Urinary bladder (tissue), 4 donors: Measurements from ENCODE around the gene TFCP2L1. TPM values are rescaled to one million over a fixed set of nuclear protein-coding genes. Genes with fewer than 3 reads are reported as not detected.

Source experiments
- DNase-seq: peaks from one replicate; pipeline ENCODE4 v3.0.0-alpha.2; 2015; ENCODE audit errors: extremely low spot score
- H3K27ac ChIP-seq: one replicate; pipeline ENCODE4 v1.5.1; 2013; ENCODE audit warnings: low read depth, mild to moderate bottlenecking, moderate library complexity
- H3K36me3 ChIP-seq: one replicate; pipeline ENCODE4 v1.6.1; 2013; ENCODE audit warnings: mild to moderate bottlenecking, moderate library complexity; ENCODE audit not compliant: insufficient read depth
- H3K4me1 ChIP-seq: one replicate; pipeline ENCODE4 v1.6.1; 2013; ENCODE audit warnings: mild to moderate bottlenecking, moderate library complexity; ENCODE audit not compliant: insufficient read depth
- H3K4me3 ChIP-seq: one replicate; pipeline ENCODE4 v1.5.1; 2013; ENCODE audit warnings: low read depth, low read length
- WGBS: extraction: QIAGEN DNeasy Blood & Tissue Kit; methylation state at CpG from one replicate; pipeline ENCODE4 v1.1.7; 2013; 5-methylcytosine and 5-hydroxymethylcytosine counted together
- polyA plus RNA-seq: library from polyadenylated mRNA; stranded (reverse); fragments of 200-250 nt; gene quantifications from one replicate; pipeline ENCODE4 v1.2.3, GENCODE V29; 2013
- total RNA-seq: library from RNA; depleted of rRNA; stranded (reverse); fragments of >200 nt; gene quantifications from one replicate; pipeline ENCODE4 v1.2.3, GENCODE V29; 2014
- donor health status: healthy with polysubstance abuse.
- donor health status: healthy.

TFCP2L1 gene
- total and polyA plus RNA-seq, 2 donors, result 0.41 to 1.2 TPM

DNA sequence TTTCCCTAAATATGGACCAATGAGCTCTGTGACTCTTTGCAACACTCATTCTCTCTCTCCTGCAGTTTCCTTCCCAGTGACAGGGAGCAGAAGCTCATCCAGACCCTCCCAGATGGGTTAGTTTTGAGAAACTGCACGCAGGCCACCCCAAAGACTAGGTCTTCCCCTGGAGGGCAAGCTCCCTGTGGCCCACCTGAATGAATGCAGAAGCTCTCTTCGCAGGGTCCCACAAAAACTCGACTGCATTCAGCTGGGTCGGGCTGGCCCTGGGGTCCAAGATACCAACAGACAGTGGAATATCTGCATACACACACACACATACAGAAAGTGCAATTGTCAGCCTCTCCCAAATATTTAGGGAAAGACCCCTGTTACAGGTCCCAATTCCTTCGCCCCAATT is 37.0 kb downstream of the TFCP2L1 start:
- Histone ChIP-seq H3K4me3 (no peak overlapping the region), H3K27ac (no peak overlapping the region), H3K36me3 (no peaks in the 10 kb centered on the region), H3K4me1 (no peaks in the 10 kb centered on the region)
- 87% methylated on average over 5 of the region's 5 CpGs for WGBS
- DNase-seq, result no peak

DNA sequence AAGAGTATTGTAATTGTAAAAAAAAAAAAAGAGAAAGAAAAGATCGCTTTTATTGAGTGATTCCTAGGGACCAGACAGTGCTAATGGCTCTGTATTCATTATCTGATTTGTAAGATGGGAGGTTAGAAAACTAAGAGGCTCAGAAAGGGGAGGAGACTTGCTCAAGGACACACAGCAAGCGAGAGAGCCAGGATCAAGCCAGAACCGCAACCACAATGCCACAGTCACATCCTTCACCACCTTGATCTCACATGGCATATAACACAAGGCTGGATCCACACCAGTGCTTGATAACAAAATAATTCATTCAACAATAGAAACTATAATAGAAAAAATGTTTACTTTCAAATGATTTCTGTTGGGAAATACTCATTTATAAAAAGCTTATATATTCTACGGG is 37.5 kb downstream of the TFCP2L1 start:
- Histone ChIP-seq H3K36me3 (no peaks in the 10 kb centered on the region), H3K27ac (no peak overlapping the region), H3K4me1 (no peaks in the 10 kb centered on the region), H3K4me3 (no peak overlapping the region)
- WGBS, result 81% methylated on average over 4 of the region's 4 CpGs
- DNase-seq, result no peak

GRCh38 chr2:121246704-121247255 is 38.2 kb downstream of the TFCP2L1 start:
- no peak for DNase-seq
- no peaks in the 10 kb centered on the region for H3K4me1 ChIP-seq
- 88% methylated on average over 15 of the region's 15 CpGs for WGBS
- no peak overlapping the region for H3K27ac ChIP-seq
- H3K4me3 ChIP-seq, result no peak overlapping the region
- no peaks in the 10 kb centered on the region for H3K36me3 ChIP-seq

DNA sequence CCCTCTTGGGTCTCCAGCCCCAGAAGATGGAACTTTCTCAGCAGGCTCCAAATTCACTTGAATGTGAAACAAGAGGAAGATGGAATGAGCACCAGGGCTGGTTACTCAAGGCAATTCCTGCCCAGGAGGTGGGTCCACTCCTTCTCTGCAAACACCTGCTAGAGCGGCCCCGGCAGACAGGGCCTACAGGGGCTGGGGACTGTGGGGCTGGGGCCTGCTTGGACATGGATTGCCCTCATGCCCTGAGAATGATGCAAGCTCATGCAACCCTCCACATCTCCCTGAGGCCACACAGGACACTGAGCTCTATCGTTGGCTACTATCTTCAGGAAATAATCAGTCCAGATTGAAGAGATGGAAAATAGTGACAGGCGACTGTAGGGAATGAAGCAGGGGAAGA is 39.1 kb downstream of the TFCP2L1 start:
- no peak for DNase-seq
- no peaks in the 10 kb centered on the region for H3K36me3 ChIP-seq
- H3K4me1 ChIP-seq, result no peaks in the 10 kb centered on the region
- no peak overlapping the region for H3K4me3 ChIP-seq
- WGBS, result 85% methylated on average over 4 of the region's 4 CpGs
- no peak overlapping the region for H3K27ac ChIP-seq

GRCh38 chr2:121245120-121245820 is 39.7 kb downstream of the TFCP2L1 start:
- Histone ChIP-seq H3K4me3 (no peak overlapping the region), H3K4me1 (no peaks in the 10 kb centered on the region), H3K36me3 (no peaks in the 10 kb centered on the region), H3K27ac (no peak overlapping the region)
- WGBS, result 88% methylated on average over 13 of the region's 13 CpGs
- no peak for DNase-seq

GRCh38 chr2:121244616-121245015 is 40.4 kb downstream of the TFCP2L1 start:
- no peaks in the 10 kb centered on the region for H3K4me1 ChIP-seq
- no peak overlapping the region for H3K27ac ChIP-seq
- no peak overlapping the region for H3K4me3 ChIP-seq
- no peaks in the 10 kb centered on the region for H3K36me3 ChIP-seq
- no peak for DNase-seq
- 95% methylated on average over 11 of the region's 11 CpGs for WGBS

DNA sequence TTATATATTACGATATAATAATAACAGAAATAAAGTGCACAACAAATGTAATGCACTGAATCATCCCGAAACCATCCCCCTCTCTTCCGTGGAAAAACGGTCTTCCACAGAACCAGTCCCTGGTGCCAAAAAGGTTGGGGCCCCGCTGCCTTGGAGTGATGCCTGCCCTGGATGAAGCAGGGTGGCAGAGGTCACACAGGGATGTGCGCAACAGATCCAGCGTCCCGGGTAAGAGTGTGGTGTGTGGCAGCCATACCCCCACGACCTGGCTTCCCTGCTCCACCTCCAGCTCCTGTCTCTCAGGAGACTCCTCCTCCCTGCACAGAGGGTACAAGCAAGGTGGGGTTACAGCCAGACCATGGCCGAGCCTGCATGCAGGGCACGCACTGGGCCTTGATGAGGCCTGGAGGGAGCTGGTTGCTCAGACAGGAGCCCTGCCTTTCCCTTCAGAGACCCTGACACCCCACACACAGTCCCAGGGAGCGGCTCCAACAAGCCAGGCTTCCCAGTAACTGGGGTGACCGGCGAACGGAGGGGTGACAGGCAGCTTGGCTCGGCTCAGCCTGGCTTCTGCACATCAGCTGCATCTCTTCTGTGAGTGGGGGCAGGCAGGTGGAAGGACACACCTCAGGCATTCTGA is 41.1 kb downstream of the TFCP2L1 start:
- no peak overlapping the region for H3K27ac ChIP-seq
- H3K4me1 ChIP-seq, result no peaks in the 10 kb centered on the region
- no peak for DNase-seq
- no peaks in the 10 kb centered on the region for H3K36me3 ChIP-seq
- WGBS, result 84% methylated on average over 16 of the region's 16 CpGs
- H3K4me3 ChIP-seq, result no peak overlapping the region

- 82% methylated on average over 9 of the region's 9 CpGs for WGBS
- H3K36me3 ChIP-seq, result no peaks in the 10 kb centered on the region
- no peak overlapping the region for H3K4me3 ChIP-seq
- H3K27ac ChIP-seq, result no peak overlapping the region
- DNase-seq, result no peak
- no peaks in the 10 kb centered on the region for H3K4me1 ChIP-seq
Measured at GRCh38 chr2:121242976-121243375, 42.0 kb downstream of the TFCP2L1 start.

DNA sequence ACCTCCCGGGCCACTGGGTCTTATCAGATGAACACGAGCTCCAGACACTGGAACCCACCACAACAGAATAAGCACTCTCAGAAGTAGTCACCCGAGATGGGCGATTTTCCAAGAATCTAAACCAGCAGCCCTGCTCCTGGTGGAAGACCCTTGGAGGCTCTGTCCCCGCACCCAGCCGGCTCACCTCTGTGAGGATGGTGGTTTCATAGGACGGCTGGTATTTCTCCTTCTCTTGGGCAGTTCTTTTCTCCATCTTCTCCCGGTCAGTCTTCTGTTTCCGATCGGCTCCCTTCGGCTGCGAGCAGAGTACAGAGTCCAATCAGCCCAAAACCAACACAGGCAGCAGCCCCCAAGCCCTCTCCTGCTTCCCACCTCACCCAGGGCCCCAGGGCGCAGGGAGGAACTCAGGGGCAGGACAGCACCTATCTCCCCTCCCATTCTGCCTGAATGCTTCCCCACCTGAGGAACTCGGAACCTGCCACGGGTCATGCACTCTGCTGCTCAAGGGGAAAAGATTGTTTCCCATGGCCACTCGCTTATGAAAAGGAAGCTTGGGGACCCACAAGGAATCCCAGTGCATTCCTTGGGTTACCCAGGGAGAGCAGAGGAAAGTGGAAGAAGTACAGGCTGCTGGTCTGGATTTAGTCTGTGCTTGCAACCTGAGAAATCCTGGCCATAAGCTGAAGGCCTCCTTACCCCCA is 42.7 kb downstream of the TFCP2L1 start:
- no peak overlapping the region for H3K4me3 ChIP-seq
- no peak for DNase-seq
- H3K27ac ChIP-seq, result no peak overlapping the region
- H3K36me3 ChIP-seq, result no peaks in the 10 kb centered on the region
- no peaks in the 10 kb centered on the region for H3K4me1 ChIP-seq
- WGBS, result 73% methylated on average over 16 of the region's 16 CpGs

- no peaks in the 10 kb centered on the region for H3K36me3 ChIP-seq
- no peak for DNase-seq
- 92% methylated on average over 3 of the region's 3 CpGs for WGBS
- no peaks in the 10 kb centered on the region for H3K4me1 ChIP-seq
- no peak overlapping the region for H3K4me3 ChIP-seq
- H3K27ac ChIP-seq, result no peak overlapping the region
Measured at GRCh38 chr2:121241466-121241865, 43.5 kb downstream of the TFCP2L1 start.

GRCh38 chr2:121240436-121240835 is 44.6 kb downstream of the TFCP2L1 start:
- 75% methylated on average over 6 of the region's 6 CpGs for WGBS

DNA sequence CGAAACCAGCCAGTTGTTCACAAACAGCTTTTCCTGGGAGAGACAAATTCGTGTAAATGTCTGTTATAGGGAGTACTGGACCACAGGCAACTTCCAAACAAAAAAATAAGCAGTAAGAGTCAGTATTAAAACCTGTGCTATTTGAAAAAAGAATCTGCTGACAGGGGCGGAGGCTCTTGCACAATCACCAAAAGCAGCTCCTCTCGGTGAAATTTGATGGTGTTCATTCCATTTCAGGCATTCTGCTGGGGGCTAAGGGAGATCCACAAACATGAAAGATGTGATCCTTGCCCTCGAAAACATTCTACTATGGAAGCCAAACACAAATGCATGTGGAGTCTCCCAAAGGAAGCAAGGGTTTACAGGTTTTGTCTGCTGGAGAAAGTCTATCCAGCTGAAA is 45.0 kb downstream of the TFCP2L1 start:
- WGBS, result 79% methylated on average over 5 of the region's 5 CpGs
- no peaks in the 10 kb centered on the region for H3K36me3 ChIP-seq
- no peak for DNase-seq
- H3K4me3 ChIP-seq, result no peak overlapping the region
- H3K27ac ChIP-seq, result no peak overlapping the region
- H3K4me1 ChIP-seq, result no peaks in the 10 kb centered on the region

More at GRCh38 chr2:121240436-121240835, 44.6 kb downstream of the TFCP2L1 start:
- Histone ChIP-seq H3K4me3 (no peak overlapping the region), H3K4me1 (no peaks in the 10 kb centered on the region), H3K36me3 (no peaks in the 10 kb centered on the region), H3K27ac (no peak overlapping the region)
- no peak for DNase-seq

- Histone ChIP-seq H3K27ac (no peak overlapping the region), H3K4me1 (no peaks in the 10 kb centered on the region), H3K4me3 (no peak overlapping the region), H3K36me3 (no peaks in the 10 kb centered on the region)
- 93% methylated on average over 15 of the region's 15 CpGs for WGBS
- DNase-seq, result no peak
Measured at GRCh38 chr2:121239471-121239870, 45.5 kb downstream of the TFCP2L1 start.

DNA sequence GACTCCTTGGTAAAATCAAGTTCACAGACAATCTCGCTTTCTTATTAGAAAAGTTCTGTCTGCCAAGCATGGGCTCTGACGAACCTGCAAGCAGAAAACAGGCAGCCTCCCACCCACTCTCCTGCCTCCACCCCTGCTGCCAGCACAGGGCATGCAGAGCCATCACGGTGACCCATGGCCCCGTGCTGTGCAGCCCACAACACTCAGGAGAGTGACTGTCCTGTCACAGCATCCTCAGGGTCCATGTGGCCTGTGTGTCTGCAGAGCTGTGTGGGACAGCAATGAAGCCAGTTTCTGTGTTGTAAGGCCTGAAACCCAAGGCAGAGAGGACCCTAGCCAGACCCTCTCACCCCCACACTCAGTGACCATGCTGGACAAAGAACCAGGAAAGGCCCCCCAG is 46.2 kb downstream of the TFCP2L1 start:
- Histone ChIP-seq H3K36me3 (no peaks in the 10 kb centered on the region), H3K27ac (no peak overlapping the region), H3K4me1 (no peaks in the 10 kb centered on the region), H3K4me3 (no peak overlapping the region)
- WGBS, result 87% methylated on average over 4 of the region's 4 CpGs
- DNase-seq, result no peak
